Inflammatory macrophage treated with lipopolysaccharide for 1 hour (primary cell): Measurements from ENCODE around the gene ZSWIM4.

Experiments used
- DNase-seq, 2 donors: peaks; one replicate each; pipeline ENCODE4 v3.0.0-alpha.2; 2020 to 2022

ZSWIM4 gene

DNA sequence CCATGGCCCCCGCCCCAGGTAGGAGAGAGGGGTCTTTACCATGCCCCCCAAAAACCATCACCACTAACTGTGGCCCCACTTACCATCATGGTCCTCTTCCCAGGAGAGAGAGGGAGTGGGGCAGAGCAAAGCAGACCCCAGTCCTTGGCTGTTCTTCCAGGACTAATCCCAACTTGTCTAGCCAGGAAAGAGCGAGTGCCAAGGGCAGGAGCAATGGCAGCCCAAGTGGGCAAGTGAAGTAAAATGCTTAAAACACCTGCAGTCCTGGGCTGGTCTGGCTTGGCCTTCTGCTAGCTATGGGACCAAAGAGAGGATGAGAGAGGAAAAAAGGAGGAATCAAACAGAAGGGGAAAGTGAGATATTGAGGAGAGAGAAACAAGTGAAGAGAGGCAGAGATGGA lies 17.9 kb downstream of the ZSWIM4 start:
- no peak for DNase-seq

DNA sequence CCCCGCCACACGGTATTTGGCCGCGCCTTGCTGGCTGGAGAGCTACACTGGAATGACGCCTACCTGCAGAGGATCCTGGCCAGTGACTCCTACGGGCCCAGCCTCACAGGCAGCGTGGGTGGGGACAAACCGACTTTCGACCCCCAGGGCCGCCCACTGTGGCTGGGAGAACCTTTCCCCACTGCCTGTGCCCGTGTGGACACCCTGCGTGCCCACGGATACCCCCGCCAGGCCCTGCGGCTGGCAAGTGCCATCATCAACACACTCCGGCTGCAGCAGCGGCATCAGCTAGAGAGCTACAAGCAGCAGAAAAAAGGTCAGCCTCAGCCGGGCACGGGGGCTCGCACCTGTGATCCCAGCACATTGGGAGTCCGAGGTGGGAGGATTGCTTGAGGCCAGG lies 19.3 kb downstream of the ZSWIM4 start:
- no peak for DNase-seq

DNA sequence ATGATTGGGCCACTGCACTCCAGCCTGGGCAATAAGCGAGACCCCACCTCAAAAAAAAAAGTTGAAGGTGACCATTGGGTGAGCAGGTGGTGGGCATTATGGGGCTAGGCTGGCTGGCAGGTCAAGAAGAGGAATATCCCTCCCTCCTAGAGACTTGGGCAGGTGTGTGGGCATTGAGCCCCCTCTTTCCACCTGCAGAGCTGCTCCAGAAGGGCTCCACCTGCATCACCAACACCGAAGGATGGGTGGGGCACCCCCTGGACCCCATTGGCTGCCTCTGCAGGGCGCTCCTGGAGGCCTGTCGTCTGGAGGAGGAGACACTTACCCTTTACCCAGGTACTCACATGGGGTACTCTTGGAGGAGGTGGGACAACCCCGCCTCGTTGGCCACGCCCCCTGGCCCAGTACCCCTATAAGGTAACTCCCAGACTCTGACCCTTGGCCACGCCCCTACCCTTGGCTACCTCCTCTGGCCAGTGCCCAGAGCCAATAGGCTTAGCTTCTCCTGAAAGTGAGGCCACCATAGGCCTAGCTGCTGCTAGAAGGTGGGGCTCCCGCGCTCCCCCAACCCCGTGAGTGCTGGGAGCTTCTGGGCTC lies 21.9 kb downstream of the ZSWIM4 start:
- DNase-seq: no peak

DNA sequence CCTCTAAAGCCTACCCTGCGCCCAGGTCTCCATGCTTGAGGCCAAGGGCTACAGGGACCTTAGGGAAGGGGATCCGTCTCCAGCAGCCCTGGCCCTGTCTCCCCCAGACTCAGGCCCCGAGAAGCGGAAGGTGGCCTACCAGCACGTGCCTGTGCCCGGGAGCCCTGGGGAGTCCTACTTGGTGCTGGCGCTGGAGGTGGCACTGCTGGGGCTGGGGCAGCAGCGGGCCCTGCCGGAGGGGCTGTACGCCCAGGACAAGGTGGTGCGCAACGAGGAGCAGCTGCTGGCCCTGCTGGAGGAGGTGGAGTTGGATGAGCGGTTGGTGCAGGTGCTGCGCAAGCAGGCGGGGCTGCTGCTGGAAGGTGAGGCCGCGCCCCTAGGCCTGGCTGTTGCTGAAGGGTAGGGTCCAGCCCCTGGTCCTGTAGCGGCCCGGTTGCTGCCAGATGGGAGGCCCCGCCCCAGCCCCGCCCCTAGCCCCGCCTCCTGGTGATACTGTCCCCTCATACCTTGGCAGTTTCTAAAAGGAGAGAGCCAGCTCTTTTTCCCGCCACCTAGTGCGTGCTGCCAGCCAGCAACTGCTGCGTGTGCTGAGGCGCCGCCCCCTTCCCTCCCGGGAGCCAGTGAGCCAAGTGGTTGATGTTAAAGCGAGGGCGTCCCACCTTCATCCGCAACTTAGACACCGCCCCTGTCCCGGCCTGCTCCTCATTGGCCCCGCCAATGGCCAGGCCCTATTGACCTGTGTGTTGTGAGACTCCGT lies 22.6 kb downstream of the ZSWIM4 start:
- no peak for DNase-seq

DNA sequence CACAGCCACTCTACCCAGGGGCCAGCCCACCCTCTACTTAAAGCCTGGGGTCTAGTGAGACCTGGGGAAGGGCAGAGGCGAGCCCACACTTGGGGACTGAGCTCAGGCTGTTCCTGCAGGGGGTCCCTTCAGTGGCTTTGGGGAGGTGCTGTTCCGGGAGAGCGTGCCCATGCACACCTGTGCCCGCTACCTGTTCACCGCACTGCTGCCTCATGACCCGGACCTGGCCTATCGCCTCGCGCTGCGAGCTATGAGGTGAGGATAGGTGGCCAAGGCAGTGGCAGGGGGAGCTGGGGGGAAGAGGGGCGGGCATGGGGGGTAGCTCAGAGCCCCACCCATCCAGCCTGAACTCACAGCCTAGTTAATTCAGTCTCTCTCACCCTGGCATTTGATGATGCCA lies 24.0 kb downstream of the ZSWIM4 start:
- no peak for DNase-seq

DNA sequence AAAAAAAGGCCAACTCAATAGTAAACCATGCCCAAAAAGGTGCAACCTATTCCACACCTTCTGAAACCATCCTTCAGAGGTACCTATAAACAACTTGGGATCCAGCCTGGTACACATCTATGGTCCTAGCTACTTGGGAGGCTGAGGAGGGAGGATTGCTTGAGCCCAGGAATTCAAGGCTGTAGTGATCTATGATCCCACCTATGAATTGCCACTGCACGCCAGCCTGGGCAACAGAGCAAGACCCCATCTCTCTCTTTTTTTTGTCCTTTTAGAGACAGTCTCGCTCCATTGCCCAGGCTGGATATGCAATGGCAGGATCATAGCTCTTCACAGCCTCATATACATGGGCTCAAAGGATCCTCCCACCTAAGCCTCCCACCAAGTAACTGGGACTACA lies 26.0 kb downstream of the ZSWIM4 start:
- no peak for DNase-seq

DNA sequence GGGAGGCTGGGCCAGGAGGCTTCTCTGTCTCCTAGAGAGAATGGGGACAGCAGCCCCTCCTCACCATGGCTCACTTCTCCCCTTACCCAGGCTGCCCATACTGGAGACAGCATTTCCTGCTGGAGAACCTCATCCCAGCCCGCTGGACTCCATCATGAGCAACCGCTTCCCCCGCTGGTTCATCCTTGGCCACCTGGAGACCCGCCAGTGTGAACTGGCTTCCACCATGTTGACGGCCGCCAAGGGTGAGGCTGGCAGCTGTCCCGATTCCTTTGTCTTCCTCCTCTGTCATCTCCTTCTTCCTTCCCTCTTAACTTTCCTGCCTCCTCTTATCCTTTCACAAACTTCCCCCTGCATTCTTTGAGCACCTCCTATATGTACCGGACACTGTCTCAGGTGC lies 28.0 kb downstream of the ZSWIM4 start:
- no peak for DNase-seq

DNA sequence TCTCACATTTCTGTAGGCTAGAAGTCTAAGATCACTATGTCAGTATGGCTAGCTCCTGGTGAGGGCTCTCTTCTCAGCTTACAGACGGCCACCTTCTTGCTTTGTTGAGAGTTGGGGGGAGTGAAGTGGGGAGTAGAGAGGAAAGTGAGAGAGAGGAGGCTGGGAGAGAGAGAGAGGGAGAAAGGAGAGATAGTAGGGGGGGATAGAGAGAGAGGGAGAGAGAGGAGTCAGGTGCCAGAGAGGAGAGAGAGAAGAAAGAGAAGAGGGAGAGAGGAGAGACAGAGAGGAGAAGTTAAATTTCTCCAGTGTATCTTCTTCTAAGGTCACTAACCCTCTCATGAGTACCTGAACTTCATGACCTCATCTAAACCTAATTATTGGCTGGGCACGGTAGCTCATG lies 28.7 kb downstream of the ZSWIM4 start:
- DNase-seq: no peak

DNA sequence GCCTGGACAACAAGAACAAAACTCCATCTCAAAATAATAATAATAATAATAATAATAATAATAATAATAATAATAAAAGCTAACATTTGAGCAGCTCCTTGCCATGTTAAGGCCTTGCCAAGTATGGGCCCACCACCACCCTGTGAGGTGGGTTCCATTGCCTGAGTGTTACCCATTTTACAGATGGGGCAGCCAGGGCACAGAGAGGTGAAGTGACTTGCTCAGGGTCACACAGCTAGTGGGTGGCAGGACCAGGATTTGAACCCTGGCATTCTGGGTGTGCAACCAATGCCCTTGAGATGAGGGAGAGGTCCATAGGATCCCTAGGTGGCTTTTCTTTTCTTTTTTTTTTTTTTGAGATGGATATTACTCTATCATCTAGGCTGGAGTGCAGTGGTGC lies 29.5 kb downstream of the ZSWIM4 start:
- DNase-seq: no peak

DNA sequence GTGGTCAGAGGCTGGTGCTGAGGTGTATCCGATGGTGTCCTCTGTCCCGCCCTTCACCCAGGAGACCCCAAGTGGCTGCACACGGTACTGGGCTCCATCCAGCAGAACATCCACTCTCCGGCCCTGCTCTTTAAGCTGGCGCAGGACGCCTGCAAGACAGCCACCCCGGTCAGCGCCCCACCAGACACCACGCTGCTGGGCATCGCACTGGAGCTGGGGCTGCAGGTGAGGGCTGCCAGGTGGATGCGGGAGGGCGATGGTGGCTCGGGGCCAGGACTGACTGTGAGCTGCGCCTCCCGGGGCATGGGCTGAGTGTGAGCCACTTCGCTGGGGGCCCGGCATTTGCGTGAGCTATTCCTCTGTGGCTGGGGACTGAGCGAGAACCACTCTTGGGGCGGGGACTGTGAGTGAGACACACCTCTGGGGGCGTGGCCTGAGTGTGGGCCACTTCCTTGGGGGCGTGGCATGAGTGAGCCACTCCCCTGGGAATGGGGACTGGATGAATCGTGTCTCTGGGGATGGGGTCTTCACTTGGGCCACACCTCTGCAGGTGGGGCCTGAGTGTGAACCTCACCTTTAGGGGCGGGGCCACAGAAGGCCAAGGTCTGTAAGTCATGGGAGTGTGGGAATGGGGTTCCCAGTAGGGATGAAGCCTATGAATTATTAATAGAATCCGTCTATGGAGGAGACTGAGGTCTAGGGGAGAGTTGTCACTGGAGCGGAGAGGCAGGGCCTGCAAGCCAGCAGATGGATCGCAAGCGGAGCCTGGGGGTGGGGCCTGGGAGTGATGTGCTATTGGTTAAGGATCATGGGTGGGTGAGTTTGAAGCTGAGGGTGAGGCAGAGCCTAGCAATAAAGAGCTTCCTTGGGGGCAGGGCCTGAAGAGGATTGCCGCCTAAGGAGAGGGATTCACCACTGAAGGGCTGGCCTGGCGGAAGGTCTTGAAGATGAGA lies 30.5 kb downstream of the ZSWIM4 start:
- no peak for DNase-seq

DNA sequence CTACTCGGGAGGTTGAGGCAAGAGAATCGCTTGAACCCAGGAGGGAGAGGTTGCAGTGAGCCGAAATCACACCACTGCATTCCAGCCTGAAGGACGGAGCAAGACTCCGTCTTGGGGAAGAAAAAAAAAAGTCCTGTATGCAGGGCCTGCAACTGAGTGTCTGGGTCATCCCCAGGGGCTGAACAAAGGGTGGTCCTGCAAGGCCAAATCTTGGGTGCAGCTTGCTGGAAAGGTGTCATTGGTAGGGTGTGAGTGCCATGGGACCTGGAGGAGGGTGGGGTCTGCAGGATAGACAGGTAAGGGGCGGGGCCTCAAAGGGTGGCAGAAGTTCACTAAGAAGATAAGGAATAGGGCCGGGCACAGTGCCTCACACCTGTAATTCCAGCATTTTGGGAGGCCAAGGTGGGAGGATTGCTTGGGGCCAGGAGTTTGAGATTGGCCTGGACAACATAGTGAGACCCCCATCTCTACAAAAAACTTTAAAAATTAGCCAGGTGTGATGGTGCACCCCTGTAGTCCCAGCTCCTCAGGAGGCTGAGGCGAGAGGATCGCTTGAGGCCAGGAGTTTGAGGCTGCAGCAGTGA lies 31.5 kb downstream of the ZSWIM4 start:
- no peak for DNase-seq

DNA sequence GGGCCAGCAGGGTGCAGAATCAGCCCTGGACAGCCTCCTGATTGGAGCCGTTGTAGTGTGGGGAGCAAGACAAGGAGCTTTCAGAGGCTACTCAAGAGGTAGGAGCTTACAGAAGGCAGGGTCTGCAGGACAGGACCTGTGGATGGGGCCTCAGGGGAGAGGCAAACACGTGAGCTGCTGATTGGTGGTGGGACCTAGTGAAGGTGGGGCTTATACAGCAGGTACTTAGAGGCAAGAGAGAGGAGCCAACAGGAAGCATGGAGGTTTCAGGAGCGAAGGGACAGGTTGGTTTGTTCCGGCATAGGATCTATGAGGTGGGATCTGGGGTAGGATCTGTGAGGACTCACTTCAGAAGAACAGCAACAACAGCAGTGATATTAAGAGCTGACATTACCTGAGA lies 32.4 kb downstream of the ZSWIM4 start:
- DNase-seq: no peak

DNA sequence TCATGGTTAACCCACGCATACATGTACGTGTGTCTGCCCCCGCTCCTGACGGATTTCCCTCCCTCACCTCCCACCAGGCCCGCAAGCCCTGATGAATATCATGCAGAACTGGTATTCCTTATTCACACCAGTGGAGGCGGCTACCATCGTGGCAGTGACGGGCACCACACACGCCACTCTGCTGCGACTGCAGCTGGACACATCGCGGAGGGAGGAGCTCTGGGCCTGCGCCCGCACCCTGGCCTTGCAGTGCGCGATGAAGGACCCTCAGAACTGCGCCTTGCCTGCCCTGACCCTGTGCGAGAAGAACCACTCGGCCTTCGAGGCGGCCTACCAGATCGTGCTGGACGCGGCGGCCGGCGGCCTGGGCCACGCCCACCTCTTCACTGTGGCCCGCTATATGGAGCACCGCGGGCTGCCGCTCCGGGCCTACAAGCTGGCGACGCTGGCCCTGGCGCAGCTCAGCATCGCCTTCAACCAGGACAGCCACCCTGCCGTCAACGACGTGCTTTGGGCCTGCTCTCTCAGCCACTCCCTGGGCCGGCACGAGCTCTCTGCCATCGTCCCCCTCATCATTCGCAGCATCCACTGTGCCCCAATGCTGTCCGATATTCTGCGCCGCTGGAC lies 35.0 kb downstream of the ZSWIM4 start:
- no peak for DNase-seq

DNA sequence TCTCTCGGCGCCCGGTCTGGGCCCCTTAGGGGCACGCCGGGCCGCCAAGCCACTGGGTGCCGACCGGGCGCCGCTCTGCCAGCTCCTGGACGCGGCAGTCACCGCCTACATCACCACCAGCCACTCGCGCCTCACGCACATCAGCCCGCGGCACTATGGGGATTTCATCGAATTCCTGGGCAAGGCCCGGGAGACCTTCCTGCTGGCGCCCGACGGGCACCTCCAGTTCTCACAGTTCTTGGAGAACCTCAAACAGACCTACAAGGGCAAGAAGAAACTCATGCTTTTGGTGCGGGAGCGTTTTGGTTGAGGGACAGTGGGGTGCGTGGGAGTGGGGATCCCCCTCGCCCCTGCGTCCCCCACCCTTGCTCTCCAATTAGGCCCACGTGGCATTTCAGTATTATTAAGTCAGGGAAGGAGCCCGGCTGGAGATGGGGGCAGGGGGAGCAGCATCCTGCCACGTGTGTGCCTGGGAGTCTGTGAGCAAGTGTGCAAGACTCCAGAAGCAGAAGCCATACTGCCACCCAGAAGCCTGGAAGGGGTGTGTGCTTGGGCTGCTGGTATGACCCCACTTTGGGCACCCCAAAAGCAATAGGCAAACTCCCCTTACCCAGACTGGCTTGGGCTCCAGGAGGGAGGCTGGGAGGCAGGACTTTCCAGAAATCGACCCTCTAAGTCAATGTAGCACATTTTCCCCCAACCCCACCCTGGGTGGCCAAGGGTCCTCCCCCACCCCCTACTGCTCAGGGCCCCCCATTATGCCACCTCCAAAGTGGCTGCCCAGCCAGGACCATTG lies 35.7 kb downstream of the ZSWIM4 start:
- no peak for DNase-seq

DNA sequence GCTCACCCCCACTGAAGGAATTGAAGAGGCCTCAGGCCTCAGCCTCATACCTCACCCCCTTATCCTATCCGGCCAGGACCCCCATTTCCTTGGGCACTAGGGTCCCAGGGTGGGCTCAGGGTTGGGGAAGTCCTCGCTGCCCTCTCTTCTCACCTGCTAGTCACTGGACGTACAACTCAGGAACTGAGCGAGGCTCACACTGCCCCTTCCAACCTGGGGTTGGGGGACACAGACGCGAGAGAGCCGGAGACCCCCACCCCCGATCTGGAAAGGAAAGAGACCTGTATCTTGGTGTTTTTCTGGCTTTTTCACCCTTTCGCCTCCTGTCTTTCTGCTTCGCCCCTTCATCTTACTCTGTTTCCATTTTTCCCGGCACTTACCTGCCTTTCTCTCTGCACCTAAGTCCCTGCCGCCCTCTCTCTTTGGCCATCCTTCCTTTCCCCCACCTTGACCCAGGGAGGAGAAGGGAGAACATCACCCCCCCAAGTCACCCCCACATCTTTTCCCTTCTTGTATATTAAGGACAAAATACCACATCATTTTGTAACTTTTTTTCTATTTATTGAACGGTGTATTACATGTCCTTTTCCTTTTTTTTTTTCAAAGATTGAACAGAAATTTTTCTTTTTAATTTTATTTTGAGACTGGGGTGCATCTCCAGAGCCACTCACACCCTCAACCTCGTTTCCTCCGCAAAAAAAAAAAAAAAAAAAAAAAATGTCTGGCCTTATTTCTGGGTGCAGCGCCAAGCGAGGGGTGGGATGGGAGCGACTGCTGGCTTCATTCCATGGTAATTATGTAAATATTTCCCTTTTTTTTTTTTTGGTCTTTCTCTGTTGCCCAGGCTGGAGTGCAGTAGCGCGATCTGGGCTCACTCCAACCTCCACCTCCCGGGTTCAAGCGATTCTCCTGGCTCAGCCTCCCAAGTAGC lies 36.6 kb downstream of the ZSWIM4 start:
- no peak for DNase-seq

DNA sequence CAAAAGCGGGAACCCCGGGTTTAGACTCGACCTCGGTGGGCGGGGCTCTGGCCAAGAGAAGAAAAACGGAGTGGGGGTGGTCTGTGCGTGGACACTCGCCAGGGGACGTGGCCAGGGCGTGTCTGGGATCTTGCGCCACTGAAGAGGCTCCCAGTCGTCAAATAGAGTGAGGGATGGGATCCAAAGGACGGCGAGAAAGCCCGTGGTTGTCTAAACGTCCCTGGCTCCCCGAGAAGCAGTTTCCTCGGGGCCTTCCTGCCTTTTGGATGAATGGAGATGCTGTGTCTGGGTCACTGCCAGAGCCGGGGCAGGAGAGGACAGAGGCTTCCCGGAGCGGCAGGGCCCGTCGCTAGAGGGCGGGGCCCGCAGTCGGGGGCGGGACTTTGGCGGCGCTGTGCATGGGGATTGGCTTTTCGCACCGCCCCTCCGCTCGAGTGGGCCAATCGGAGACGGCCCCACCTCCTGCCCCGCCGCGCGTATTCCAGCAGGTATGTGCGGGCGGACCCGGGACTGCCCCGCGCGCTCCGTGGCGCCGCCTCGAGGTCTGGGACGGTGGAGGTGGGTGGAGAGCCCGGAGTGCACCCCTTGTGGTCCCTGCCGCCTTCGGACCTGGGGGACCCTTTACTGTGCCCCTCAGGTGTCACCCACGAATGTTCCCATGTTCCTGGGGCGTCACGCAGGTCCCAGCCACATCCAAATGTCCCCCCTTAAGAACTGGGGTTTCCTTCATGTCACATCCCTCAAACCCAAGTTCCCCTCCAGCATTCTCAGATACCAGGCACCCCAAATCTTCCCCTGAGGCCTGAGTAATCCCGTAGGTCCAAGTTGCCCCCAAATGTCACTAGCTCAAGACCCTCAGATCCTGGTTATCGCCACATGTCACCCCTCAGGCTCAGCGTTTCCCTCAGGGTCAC lies 38.3 kb downstream of the ZSWIM4 start:
- peak; percentile 77 to 86 for DNase-seq

DNA sequence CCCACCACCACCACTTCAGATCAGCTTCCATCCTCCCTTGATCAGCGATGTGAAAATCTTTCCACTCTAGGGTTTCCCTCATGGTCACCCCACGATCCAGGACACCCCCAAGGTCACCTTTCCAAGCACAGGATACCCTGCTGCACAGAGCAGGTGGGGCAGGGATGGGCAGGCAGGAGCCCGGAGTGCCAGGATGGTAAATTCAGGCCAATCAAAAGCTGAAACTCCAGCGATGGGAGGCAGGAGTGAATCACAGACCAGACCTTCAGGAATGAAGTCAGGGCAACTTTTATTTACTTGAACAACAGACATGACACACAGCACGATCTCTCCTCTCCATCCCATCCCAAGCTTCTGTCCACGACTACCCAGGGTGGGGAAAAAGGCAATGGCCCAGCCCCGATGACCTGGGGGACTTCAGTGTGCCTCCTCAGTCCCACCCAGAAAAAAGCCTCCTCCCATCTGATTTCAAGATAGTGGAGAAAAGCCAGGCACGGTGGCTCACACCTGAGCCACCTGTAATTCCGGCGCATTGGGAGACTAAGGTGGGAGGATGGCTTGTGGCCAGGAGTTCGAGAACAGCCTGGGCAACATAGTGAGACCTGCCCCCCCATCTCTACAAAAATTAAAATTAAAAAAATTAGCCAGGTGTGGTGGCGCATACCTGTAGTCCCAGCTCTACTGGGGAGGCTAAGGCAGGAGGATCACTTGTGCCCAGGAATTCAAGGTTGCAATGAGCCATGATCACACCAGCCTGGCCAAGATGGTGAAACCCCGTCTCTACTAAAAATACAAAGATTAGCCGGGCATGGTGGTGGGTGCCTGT lies 39.2 kb downstream of the ZSWIM4 start:
- DNase-seq: no peak

DNA sequence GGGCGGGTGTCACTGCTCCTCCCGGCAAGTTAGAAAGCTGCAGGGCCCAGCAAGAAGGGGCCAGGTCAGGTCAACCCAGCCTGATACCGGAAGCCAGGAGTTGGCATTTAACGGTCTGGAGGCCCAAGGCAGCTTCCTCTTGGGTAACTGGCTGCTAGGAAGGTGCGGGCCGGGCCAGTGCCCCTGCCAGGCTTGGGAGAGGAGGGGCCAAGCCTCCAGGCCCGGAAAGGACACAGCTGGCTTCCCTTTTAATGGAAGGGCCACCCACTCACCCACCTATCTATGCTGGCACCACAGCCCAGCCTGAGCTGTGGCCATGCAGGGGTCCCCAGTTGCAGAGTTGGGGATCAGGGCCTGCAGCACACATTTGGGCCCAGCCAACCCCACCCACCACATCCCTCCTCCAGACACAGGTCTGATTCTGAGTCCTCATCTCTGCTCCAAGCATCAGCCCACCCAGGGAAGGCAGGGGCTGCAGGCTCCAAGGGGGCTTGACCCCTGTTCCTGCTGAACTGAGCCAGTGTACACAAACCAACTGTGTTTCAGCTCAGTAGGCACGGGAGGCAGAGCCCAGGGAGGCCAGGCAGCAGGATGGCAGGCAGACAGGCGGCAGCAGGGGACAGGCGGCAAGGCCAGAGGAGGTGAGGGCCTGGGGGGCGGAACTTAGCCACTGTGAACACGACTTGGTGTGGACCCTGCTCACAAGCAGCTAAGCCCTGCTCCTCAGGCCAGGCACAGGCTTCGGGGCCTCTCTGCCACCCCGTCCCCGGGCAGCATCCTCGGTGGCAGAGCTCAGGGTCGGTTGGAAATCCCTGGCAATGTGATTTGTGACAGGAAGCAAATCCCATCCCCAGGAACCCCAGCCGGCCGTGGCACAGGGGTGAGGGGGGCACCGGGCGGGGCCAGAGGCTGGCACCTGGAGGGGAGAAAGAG lies 40.8 kb downstream of the ZSWIM4 start:
- peak; percentile 47 to 56 for DNase-seq
